Activated CD4-positive, alpha-beta T cell treated with anti-CD3 and anti-CD28 coated beads for 48 hours (primary cell): ENCODE results near the gene C2orf74.
"Not testable (repeated sequence)": the region's sequence is repeated elsewhere in the genome, so short reads cannot be mapped to it uniquely, and the experiment has no call there.

Experiments
- DNase-seq: peaks from one replicate; pipeline ENCODE4 v3.0.0-alpha.2; 2020

Gene C2orf74

DNA sequence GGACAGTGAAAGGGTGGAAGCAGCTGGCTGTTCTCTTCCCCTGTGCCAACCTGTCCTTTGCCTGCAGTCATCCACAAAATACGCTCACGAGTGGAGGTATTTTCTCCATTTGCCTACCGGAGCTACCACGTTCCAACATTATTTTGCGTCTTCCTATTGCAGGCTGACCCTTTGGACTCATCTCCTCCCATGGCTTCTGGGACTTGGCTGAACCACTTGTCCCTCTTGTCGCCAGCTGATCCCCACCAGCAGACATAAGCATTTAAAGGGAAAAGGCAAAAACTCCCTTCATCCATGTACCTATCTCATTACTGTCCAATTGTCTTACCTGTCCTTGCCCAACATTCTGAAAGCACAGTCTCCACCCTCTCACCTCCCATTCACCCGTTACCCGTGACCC lies 13.0 kb downstream of the C2orf74 start:
- DNase-seq: no peak

DNA sequence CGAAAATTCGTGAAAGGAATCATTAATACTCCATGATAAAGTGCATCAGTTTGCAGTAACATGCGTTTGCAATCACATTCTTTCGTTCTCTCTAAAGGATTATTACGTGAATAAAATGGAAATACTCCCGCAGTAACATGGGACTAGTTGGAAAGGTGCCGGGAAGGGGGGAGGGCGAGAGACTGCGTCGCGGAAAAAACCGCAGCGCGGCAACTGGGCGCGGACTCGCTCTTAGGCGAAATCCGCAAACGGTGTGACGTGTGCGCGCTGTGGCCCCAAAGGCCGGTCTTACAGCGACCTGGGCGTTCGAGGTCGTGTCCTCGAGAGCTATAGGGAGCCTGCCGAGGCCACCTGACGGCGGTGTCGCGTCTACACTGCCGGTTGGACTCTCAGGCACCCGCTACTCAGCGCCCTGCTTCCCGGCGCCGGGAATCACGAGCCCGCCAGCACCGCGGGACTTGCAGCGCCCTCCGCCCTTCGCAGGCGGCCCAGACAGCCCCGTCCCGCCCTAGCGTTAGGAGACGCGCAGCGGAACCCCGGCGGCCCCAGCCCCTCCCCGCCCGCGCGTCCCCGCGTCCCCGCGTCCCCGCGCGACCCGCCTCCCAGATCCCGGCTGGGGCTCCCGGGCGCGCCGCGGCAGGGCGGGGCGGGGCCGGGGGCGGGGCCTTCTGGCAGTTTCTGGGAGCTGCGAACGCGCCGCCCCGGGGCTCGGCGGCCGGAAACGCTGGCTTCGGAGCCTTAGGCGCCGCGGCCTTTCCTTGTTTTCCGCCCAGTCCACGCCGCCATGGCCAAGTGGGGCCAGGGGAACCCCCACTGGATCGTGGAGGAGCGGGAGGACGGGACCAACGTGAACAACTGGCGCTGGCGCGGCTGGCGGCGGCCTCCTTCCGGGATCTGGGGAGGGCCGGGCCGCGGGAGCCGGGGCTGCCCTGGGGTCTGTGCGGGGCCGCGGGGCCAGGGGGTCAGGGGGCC lies 15.1 kb downstream of the C2orf74 start:
- peak; percentile 96 for DNase-seq

DNA sequence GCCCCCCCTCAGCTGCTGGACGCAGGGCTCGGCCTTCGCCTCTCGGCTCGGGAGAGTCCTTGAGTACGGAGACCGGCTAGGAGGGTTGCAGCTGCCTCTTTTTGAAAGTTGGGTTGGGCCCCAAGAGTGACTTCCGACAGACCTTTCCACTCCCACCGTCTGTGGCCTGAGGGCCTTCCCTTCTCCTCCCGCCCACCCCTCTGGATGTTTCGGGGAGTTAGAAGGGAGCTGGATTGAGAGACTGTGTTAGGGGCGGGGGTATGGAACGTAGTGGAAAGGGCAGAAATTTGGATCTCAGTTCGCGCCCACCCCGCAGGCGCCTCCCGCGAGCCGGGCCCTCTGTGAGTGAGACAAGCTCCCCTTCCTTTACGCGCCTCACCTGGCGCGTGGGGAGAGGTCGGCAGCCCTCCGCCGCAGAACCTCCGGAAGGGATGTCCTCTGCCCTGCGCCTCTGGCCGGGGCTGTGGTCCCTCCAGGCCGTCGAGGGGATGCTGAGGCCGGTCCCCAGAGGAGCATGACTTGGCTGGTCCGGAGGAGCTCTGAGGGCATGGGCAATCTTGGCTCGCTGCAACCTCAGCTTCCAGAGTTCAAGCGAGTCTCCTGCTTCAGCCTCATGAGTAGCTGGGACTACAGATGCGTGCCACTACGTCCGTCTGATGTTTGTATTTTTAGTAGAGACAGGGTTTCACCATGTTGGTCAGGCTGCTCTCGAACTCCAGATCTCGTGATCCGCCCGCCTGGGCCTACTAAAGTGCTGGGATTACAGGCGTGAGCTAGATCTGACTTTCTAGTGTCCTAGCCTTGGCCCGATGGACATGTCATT lies 15.9 kb downstream of the C2orf74 start:
- peak; percentile 53 for DNase-seq

DNA sequence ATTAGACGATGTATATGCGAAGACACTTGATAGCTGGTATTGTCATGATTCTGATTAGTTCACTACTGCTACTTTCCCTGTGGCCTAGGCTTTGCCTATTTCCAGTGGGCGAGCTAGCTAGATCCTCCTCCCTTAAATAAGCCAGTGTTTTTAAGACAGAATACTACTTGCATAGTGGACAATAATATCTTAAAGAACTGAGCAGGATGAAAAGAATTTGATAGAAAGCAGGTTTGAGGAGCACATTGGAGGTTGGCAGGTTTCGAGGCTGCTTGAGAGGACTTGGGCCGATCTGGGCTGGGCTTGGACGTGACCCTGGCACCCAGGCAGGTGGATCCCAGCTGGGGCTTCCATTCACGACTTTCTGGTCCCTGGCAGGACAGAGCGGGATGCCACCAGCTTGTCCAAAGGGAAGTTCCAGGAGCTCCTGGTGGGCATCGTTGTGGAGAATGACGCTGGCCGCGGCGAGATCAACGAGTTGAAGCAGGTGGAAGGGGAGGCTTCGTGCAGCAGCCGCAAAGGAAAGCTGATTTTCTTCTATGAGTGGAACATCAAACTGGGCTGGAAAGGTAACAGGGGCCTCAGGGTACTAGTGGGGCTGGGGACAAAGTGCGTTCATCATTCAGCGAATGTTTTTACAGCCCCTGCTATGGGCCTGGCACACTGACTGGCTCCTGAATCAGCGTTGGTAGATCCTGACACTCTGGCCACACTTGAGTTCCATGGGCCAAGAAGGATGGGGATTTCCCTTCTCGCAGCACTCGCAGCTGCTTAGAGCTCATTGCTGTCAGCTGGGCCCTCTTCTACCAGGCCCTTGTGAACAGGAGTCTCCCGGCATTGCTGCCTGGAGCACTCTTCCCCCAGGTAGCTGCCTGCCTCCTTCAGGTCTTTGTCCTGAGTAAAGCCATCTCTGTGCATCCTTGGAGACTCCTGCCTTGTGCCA lies 16.9 kb downstream of the C2orf74 start:
- peak; percentile 21 for DNase-seq

DNA sequence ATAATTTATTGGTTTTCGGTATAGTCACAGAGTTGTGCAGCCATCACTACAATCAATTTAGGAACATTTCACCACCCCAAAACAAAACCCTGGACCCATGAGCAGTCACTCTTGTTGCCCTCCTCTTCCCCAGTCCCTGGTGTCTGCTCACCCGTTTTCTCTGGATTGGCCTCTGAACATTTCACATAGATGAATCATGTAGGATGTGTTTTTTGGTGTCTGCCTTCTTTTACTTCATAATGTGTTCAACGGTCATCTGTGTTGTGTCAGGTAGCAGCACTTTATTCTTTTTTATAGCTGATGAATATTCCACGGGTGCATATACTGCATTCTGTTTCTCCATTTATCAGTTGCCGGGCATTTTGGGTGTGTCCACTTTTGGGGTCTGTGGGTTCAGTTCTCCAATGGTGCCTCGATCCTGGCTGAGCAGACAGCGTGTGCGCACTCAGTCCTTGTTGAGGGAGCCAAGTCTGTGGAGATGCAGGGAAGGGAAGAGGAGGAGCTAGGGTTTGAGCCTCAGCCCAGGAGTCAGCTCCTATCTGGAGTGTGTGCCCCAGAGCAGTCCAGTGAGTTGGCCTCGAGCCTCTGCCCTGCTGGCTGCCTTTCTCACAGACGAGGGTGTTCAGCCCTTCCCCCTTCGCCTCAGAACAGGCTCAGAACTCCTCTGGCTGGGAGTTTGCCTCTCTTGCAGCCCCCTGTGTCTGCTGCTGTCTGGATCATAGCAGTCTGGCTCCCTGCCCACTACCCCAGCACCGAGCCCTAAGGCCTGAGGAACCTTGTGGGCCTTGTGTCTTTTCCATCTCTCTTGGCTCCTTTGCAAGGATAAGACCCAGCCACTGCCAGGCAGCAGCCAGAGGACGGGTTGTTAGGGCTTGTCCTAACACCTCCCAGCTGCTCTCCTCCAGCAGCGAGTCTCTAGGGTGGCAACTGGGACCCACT lies 18.0 kb downstream of the C2orf74 start:
- DNase-seq: no peak

DNA sequence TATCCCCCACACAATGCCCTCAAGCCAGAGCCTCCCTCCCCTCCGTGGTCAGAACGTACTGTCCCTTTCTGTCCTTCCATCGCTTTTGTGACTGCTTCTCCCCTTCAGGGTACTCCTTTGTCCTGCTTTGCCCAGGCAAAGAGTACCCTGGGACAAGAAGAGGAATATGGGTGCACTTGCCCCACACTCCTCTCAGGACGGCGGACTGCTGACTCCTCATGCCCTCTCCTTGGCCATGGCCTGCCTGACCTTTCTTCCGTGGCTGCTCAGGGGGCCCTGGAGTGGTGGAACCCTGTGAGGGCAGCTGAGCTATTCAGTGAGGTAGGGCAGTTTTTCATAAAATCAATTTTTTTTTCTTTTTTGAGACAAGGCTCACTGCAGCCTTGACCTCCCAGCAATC lies 18.7 kb downstream of the C2orf74 start:
- DNase-seq: no peak

DNA sequence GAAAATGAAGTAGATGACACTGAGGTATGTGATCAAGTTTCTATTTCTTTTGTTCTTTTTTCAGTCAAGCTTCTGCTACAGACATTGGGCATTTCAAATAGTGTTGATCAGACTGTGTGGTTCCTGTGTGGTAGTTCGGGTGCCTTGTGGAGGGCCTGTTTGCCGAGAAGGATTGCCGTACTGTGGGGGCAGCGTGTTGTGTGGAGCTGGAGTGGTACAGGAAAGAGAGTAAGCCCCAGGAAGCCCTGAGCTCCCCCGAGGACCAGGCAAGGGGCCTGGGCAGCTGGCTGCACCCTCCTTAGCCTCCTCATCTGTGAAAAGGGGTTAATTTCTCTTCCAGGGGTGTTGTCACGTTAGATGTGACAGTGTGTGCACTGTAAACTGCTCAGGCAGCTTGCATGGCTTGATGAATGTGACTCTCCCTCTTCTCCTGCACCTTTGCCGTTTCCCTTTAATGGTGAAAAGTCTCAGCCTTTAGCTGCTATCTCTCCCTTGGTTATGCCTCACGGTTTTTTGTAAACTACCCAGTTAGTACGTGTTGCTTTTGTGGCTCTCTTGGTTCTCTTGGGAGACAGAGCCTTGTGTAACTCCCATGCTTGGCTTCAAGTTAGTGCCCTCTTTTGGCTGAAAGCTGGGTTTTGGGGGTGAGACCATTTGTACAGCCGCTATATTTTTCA lies 19.5 kb downstream of the C2orf74 start:
- no peak for DNase-seq

DNA sequence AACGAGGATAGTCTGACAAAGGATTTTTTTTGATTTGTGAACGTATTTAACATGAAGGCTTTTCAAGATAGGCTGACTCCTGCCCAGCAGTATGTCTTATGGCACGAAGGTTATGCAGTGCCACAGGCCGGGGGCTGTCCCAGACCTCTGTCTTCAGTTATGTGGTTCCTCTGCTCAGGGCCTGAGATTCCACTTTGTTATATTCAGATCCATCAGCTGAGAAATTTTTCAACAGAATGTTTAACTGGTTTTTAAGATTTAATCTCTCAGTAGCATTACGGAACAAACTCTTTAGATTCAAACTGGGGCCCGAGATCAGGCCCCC lies 20.0 kb downstream of the C2orf74 start:
- DNase-seq: no peak

DNA sequence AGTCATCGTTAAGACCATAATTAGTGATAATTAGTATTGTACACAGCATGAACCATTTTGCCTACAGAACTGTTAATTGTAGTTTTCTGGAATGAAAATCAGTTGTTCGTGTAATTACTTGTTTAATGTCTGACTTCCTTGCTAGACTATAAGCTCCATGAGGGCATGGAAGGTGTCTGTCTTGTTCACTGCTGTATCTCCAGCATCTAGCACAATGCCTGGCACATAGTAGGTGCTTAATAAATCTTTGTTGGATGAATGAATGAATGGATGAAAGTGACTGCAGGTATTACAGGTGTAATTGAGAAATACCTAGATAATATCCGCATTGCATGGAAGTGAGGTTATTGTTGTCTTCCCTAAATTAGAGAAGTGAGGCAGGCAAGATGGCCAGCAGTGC lies 21.8 kb downstream of the C2orf74 start:
- DNase-seq: no peak

DNA sequence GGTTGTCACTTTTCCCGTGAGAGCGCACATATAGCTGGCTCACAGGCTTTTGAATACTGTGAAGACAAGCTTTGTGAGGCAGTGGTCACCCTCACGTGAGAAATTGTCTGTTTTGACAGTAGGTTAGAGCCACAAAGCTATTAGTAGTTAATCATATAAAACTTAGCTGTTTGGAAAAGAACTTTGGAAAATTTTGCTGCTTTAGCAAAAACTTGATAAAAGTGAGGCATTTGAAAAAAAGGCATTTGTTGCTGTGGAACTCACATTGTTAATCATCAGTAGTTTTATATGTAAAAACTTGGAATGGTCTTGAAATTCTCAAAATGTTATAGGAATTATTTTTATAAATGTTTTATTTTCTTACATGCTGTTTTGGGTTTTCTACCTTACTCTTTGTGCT lies 22.3 kb downstream of the C2orf74 start:
- DNase-seq: no peak

DNA sequence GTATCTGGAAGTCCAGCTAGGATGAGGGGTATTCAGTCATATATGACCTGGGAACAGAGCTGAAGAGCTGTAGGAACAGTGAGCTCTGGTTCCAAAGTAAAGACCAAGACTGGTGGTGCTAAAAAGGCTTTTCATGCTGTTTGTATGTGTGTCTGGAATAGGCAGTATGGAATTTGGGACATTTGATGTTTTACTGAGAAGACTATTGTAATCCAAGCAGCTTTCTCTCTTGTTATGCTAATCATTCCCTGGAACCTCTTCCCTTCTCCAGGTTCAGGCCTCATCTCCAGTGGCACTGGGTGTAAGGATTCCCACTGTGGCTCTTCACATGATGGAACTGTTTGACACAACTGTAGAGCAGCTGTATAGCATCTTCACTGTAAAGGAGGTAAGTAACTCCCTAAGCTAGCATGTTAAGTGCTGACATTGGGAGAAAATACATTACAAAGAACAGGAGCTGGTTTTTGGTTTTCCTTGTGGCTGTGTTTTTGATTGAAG lies 23.3 kb downstream of the C2orf74 start:
- no peak for DNase-seq

DNA sequence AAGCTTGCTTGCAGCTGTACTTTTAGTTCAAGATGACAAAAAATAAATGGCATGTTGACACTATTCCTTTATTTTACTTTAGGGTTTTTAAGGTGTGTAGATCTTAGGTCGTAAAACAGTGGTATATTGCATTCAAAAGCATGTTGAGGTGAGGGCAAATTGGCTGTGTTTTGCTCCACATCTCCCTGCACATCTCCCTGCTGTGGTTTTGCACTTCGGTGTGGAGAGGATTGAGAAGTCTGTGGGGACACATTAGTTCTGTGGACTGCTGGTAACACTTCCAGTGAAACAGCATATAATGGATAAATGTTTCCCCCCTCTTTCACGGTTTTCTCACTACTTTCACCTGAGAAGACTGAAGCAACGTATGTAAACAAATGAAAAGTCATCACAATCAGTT lies 25.1 kb downstream of the C2orf74 start:
- DNase-seq: no peak

DNA sequence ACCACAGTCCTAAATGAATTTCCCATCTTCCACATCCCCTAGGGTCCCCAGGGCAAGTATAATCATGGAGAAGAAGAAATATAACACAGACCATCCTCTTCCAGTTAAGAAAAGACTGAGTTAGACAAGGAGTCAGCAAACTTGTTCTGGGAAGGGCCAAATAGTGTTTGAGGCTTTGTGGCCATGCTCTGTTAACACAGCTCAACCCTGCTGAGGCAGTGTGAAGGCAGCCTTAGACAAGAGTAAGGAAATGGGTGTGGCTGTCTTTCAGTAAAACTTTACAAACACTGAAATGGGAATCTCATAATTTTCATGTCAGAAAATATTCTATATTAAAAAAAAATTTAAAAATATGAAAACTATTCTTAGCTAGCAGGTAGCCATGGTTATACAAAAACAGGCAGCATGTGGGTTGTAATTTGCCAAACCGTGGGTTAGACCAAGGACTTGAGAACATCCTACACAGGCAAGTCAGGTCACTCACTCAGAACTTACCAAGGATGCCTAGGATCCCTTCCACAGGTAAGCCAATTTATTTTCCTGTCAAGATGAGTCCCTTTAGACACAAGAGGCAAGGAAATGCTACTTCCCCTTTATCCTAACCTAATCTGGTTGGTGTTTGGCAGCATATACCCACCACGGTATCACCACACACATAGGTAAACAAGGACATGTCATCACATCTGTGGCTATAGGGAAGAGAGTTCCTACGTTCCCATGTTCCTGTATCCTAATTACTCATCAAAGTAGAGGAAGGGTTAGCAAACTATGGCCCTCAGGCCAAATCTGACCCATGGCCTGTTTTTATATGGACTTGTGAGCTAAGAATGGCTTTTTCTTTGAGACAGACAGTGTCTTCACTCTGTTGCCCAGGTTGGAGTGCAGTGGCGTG lies 31.9 kb downstream of the C2orf74 start:
- DNase-seq: no peak

DNA sequence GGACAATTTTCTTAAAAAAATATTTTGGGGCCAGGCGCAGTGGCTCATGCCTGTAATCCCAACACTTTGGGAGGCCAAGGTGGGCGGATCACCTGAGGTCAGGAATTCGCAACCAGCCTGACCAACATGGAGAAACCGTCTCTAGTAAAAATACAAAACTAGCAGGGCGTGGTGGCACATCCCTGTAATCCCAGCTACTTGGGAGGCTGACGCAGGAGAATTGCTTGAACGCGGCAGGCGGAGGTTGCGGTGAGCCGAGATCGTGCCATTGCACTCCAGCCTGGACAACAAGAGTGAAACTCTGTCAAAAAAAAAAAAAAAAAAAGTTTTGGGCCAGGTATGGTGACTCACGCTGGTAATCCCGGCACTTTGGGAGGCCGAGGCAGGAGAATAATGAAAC lies 32.7 kb downstream of the C2orf74 start:
- DNase-seq: not testable (repeated sequence)

DNA sequence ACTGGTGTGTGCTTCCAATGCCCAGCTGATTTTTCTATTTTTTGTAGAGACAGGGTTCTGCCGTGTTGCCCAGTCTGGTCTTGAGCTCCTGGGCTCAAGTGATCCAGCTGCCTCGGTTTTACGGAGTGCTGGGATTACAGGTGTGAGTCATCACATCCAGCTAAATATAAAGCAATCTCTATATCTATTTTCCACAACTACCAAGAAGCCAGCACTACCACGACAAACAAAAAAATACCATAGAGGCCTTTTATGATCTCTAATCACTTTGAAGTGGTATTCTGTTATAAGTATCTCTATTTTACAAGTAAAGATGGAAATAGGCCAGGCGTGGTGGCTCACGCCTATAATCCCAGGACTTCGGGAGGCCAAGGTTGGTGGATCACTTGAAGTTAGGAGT lies 34.7 kb downstream of the C2orf74 start:
- no peak for DNase-seq

DNA sequence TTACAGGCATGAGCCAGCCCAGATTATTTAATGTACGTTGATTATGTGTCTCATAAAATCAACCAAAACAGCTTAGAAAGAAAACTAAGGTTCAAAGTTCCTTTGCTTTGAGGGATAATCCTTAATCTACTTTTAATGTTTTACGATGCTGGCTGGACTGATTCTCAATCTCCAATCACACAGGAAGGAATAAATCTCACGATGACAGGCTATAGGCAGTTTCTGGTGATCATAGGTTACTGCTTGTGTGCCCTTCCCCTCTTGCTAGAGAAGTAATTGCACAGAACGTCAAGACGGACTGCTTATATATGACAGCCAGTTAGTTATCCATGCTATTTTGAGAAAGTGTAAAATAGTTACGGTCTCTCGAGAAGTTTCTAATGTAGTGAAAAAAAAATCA lies 43.1 kb downstream of the C2orf74 start:
- no peak for DNase-seq

DNA sequence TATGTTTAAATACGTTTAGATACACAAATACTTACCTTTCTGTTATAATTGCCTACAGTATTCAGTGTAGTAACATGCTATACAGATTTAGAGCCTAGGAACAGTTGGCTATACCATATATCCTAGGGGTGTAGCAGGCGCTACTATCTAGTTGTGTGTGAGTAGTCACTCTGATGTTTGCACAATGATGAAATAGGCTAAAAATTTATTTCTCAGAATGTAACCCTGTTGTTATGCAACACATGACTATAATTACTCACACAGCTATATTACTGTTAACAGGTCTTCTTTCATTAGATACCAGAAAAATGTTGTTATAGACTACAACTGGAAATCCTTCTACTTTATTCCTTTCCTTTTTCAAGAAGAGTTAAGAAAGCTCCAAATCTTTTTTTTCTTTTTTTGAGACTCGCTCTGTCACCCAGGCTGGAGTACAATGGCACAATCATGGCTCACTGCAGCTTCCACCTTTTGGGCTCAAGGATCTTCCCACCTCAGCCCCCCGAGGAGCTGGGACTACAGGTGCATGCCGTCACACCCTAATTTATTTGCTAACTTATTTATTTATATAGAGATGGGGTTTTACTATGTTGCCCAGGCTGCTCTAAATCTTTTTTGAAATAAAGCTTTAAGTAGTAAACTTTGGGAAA lies 48.5 kb downstream of the C2orf74 start:
- no peak for DNase-seq

DNA sequence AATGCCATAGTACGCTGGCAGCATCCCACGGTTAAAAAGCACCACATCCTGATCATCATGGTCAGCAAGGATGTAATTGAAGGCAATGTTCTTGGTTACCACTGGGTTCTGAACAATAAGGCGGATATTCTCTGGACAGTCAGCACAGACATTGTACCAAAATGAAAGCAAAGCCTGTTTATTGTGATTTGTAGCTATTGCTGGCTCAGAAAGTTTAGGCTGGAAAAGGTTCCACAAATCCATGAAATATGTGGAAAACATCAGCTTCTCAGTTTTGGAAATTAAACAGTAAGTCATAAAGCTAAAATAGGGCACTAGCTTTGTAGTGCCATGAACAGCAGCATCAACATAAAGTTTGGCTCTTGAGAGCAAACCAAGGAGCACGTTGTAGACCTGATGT lies 52.2 kb downstream of the C2orf74 start:
- no peak for DNase-seq
